ENCODE measurements around the gene NUAK2.

DNA sequence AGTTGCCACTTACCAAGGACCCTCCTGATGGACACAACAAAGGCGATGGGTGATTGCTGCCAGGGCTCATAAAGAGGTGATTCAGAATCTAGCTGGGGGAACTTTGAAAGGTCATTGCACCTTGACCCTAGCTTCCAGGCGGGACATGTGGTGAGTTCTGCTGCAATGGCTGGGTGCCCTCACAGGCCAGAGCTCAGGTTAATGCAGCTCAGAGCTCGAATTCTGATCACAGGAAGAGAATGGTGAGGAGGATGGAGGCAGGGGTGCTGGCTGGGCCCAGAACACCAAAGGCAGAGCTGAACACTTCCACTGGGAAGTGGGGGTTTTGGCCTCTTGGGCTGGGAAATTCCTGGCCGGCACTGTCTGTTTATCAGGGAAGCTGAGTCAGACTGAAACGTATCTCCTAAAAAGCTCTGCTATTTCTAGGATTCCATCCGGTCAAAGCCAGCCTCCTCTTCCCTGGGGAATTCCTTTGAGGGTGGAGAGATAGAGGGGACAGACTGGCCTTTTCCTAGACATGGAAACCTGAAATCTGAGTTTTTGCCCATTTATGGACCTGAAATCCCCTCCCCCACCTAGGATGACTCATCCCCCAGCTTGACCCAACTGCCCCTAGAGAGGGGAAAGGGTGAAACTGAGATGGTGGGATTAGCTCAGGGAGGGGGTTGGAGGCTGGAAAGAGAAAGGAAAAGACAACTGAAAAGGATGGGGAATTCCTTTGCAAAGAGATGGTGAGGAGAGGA is 27.2 kb downstream of the NUAK2 start:
- TF ChIP-seq POLR2AphosphoS5 (IDR thresholded peaks at IDR 0.05; ENCODE audit: low read depth, low read length) (no peak), FOXP2 (optimal IDR thresholded peaks at IDR 0.05; ENCODE audit: borderline replicate concordance, extremely low read depth, extremely low read length, insufficient read depth) (no peak)
- TF ChIP-seq, protein P1, sequence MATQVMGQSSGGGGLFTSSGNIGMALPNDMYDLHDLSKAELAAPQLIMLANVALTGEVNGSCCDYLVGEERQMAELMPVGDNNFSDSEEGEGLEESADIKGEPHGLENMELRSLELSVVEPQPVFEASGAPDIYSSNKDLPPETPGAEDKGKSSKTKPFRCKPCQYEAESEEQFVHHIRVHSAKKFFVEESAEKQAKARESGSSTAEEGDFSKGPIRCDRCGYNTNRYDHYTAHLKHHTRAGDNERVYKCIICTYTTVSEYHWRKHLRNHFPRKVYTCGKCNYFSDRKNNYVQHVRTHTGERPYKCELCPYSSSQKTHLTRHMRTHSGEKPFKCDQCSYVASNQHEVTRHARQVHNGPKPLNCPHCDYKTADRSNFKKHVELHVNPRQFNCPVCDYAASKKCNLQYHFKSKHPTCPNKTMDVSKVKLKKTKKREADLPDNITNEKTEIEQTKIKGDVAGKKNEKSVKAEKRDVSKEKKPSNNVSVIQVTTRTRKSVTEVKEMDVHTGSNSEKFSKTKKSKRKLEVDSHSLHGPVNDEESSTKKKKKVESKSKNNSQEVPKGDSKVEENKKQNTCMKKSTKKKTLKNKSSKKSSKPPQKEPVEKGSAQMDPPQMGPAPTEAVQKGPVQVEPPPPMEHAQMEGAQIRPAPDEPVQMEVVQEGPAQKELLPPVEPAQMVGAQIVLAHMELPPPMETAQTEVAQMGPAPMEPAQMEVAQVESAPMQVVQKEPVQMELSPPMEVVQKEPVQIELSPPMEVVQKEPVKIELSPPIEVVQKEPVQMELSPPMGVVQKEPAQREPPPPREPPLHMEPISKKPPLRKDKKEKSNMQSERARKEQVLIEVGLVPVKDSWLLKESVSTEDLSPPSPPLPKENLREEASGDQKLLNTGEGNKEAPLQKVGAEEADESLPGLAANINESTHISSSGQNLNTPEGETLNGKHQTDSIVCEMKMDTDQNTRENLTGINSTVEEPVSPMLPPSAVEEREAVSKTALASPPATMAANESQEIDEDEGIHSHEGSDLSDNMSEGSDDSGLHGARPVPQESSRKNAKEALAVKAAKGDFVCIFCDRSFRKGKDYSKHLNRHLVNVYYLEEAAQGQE (IDR thresholded peaks at IDR 0.05; ENCODE audit: insufficient read depth in 1 of 2, low read depth in 2 of 2, low read length in 2 of 2), result no peak
